DND-41 (cell line): ENCODE measurements around the gene FRK.
"Not testable (repeated sequence)": the region's sequence is repeated elsewhere in the genome, so short reads cannot be mapped to it uniquely, and the experiment has no call there.

Source experiments
- ATAC-seq: fragments of 200-7000 bp; cut with Tn5 transposase; 3 replicates; pipeline ENCODE4 v1.9.1; 2021; ENCODE audit warnings: low read depth; ENCODE audit not compliant: insufficient read depth
- DNase-seq: peaks from one replicate; pipeline ENCODE4 v3.0.0-alpha.2; 2020
- H2AFZ ChIP-seq: 2 replicates; pipeline ENCODE4 v1.6.0; 2012; ENCODE audit warnings: low read depth, low read length
- H3K27ac ChIP-seq: 2 replicates; pipeline ENCODE4 v1.5.1; 2012; ENCODE audit warnings: low read length, inconsistent platforms
- H3K27me3 ChIP-seq: fragments of 200-600 bp; sonication (generic); 2 replicates; pipeline ENCODE4 v1.6.0; 2012; ENCODE audit warnings: low read length, mild to moderate bottlenecking, inconsistent platforms; ENCODE audit not compliant: insufficient read depth, poor library complexity
- H3K36me3 ChIP-seq: 2 replicates; pipeline ENCODE4 v1.5.1; 2012; ENCODE audit warnings: low read length, inconsistent platforms; ENCODE audit not compliant: insufficient read depth
- H3K4me1 ChIP-seq: 2 replicates; pipeline ENCODE4 v1.5.1; 2012; ENCODE audit warnings: mild to moderate bottlenecking, low read length; ENCODE audit not compliant: insufficient read depth
- H3K4me2 ChIP-seq: 2 replicates; pipeline ENCODE4 v1.6.0; 2012; ENCODE audit warnings: mild to moderate bottlenecking, moderate library complexity, low read length, inconsistent platforms; ENCODE audit not compliant: insufficient read depth
- H3K4me3 ChIP-seq, 2 experiments: fragments of 200-600 bp in 1 of 2; shearing (Covaris generic) in 1 of 2; 2 replicates each; pipeline ENCODE4 v1.5.1; 2012 to 2016; ENCODE audit warnings: inconsistent platforms in 2 of 2, low read length in 2 of 2, mild to moderate bottlenecking in 2 of 2, low read depth in 1 of 2, moderate library complexity in 1 of 2
- H3K79me2 ChIP-seq: 2 replicates; pipeline ENCODE4 v1.6.0; 2012; ENCODE audit warnings: low read length, inconsistent platforms; ENCODE audit not compliant: insufficient read depth
- H3K9ac ChIP-seq: 2 replicates; pipeline ENCODE4 v1.6.0; 2012; ENCODE audit warnings: low read depth, mild to moderate bottlenecking, inconsistent platforms, low read length, moderate library complexity
- H3K9me3 ChIP-seq: 2 replicates; pipeline ENCODE4 v1.5.1; 2012; ENCODE audit warnings: low read length, moderate library complexity, mild to moderate bottlenecking, inconsistent platforms; ENCODE audit not compliant: insufficient read depth, severe bottlenecking
- H4K20me1 ChIP-seq: 2 replicates; pipeline ENCODE4 v1.6.0; 2012; ENCODE audit warnings: low read length; ENCODE audit not compliant: insufficient read depth
- EZH2 ChIP-seq: IDR thresholded peaks from 3 replicates; pipeline ENCODE4 v1.6.1; 2012; ENCODE audit warnings: borderline replicate concordance, low read depth, mild to moderate bottlenecking, moderate library complexity, low read length, inconsistent platforms; ENCODE audit not compliant: severe bottlenecking
- TF ChIP-seq, protein P1 (sequence below): IDR thresholded peaks from 2 replicates; pipeline ENCODE4 v1.5.1; 2012; ENCODE audit warnings: borderline replicate concordance, low read length, moderate library complexity, mild to moderate bottlenecking; ENCODE audit not compliant: poor library complexity, severe bottlenecking; ENCODE audit errors: extremely low read depth

Gene FRK

DNA sequence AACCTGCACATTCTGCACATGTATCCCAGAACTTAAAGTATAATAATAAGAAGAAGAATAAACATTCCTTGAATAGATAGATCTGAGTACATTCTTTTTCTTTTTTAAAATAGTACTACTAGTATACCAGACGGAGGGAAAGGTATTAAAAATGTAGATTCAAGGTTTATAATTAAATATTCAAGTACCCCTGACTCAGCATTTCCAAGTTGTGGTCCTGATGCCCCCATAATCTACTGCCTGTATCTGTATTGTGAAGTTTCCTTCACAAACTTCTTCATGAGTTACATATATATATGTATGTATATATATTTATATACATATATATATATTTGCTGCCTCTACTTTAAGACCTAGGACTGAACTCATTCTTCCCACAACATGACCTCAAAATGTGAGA, 14.0 kb downstream of the FRK start:
- H3K27ac ChIP-seq: no peak overlapping the region
- no peaks in the 10 kb centered on the region for H3K4me1 ChIP-seq
- H3K79me2 ChIP-seq: no peaks in the 10 kb centered on the region
- H3K4me3 ChIP-seq: no peak overlapping the region
- H3K9ac ChIP-seq: no peak overlapping the region
- H3K27me3 ChIP-seq: peaks cover 3% of the 10 kb centered on the region
- ATAC-seq (no peak), DNase-seq (no peak)
- H4K20me1 ChIP-seq: no peaks in the 10 kb centered on the region
- H2AFZ ChIP-seq: no peak overlapping the region
- TF ChIP-seq, protein P1, sequence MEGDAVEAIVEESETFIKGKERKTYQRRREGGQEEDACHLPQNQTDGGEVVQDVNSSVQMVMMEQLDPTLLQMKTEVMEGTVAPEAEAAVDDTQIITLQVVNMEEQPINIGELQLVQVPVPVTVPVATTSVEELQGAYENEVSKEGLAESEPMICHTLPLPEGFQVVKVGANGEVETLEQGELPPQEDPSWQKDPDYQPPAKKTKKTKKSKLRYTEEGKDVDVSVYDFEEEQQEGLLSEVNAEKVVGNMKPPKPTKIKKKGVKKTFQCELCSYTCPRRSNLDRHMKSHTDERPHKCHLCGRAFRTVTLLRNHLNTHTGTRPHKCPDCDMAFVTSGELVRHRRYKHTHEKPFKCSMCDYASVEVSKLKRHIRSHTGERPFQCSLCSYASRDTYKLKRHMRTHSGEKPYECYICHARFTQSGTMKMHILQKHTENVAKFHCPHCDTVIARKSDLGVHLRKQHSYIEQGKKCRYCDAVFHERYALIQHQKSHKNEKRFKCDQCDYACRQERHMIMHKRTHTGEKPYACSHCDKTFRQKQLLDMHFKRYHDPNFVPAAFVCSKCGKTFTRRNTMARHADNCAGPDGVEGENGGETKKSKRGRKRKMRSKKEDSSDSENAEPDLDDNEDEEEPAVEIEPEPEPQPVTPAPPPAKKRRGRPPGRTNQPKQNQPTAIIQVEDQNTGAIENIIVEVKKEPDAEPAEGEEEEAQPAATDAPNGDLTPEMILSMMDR: no peak
- TF ChIP-seq EZH2: no peak
- no peaks in the 10 kb centered on the region for H3K36me3 ChIP-seq
- H3K4me2 ChIP-seq: no peak overlapping the region
- H3K9me3 ChIP-seq: no peaks in the 10 kb centered on the region

DNA sequence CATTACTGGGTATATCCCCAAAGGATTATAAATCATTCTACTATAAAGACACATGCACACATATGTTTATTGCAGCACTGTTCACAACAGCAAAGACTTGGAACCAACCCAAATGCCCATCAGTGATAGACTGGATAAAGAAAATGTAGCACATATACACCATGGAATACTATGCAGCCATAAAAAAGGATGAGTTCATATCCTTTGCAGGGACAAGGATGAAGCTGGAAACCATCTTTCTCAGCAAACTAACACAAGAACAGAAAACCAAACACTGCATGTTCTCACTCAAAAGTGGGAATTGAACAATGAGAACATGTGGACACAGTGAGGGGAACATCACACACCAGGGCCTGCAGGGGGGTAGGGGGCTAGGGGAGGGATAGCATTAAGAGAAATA, 14.4 kb downstream of the FRK start:
- not testable (repeated sequence) for H3K4me3 ChIP-seq, H3K9ac ChIP-seq, H2AFZ ChIP-seq, H4K20me1 ChIP-seq, DNase-seq, H3K27me3 ChIP-seq, H3K36me3 ChIP-seq, H3K79me2 ChIP-seq, H3K4me2 ChIP-seq, H3K4me1 ChIP-seq, H3K27ac ChIP-seq, ATAC-seq, H3K9me3 ChIP-seq

DNA sequence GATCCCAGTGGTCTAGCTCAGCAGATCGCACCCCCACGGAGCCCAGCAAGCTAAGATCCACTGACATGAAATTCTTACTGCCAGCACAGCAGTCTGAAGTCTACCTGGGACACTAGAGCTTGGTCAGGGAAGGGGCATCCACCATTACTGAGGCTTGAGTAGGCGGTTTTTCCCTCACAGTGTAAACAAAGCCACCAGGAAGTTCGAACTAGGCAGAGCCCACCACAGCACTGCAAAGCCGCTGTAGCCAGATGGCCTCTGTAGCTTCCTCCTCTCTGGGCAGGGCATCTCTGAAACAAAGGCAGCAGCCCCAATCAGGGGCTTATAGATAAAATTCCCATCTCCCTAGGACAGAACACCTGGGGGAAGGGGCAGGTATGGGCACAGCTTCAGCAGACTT, 18.8 kb downstream of the FRK start:
- Histone ChIP-seq H3K4me2 (no peak overlapping the region), H3K4me1 (no peaks in the 10 kb centered on the region), H3K79me2 (no peaks in the 10 kb centered on the region), H3K27ac (no peak overlapping the region), H3K9ac (no peak overlapping the region), H3K9me3 (no peaks in the 10 kb centered on the region), H4K20me1 (no peaks in the 10 kb centered on the region), H3K36me3 (no peaks in the 10 kb centered on the region), H2AFZ (no peak overlapping the region), H3K27me3 (no peaks in the 10 kb centered on the region), H3K4me3 (no peak overlapping the region)
- no peak for DNase-seq
- ATAC-seq: no peak
- TF ChIP-seq, protein P1: no peak
- TF ChIP-seq EZH2: no peak

GRCh38 chr6:116040993-116041392, 19.7 kb downstream of the FRK start:
- DNase-seq (no peak), ATAC-seq (no peak)
- no peaks in the 10 kb centered on the region for H3K36me3 ChIP-seq
- no peak overlapping the region for H3K4me2 ChIP-seq
- no peaks in the 10 kb centered on the region for H3K27me3 ChIP-seq
- no peak overlapping the region for H3K4me3 ChIP-seq
- no peaks in the 10 kb centered on the region for H3K9me3 ChIP-seq
- H3K79me2 ChIP-seq: no peaks in the 10 kb centered on the region
- no peaks in the 10 kb centered on the region for H3K4me1 ChIP-seq
- TF ChIP-seq, protein P1: no peak
- no peak for TF ChIP-seq EZH2
- H2AFZ ChIP-seq: no peak overlapping the region
- no peak overlapping the region for H3K9ac ChIP-seq
- H3K27ac ChIP-seq: no peak overlapping the region
- H4K20me1 ChIP-seq: no peaks in the 10 kb centered on the region
